Peyer's patch (tissue), 4 donors: ENCODE measurements around the gene WNT9B.

Experiments used
- CTCF ChIP-seq, 6 experiments: fragments of 450-650 bp in 4 of 6; fragments of 200-600 bp in 2 of 6; sonication (generic) in 1 of 6; IDR thresholded peaks; one replicate each; pipeline ENCODE4 v1.5.1; 2017 to 2019; ENCODE audit warnings: antibody characterized with exemption in 6 of 6, mild to moderate bottlenecking in 3 of 6, moderate library complexity in 1 of 6
- POLR2A ChIP-seq, 2 donors: fragments of 450-650 bp; IDR thresholded peaks; one replicate each; pipeline ENCODE4 v1.5.1; 2017; ENCODE audit warnings: antibody characterized with exemption in 2 of 2, mild to moderate bottlenecking in 2 of 2, moderate library complexity in 2 of 2

- no peak for TF ChIP-seq CTCF (IDR thresholded peaks at IDR 0.05)
- no peak for TF ChIP-seq POLR2A (IDR thresholded peaks at IDR 0.05)
Observed at GRCh38 chr17:46898364-46898763, 47.0 kb downstream of the WNT9B start.
